ENCODE results near the gene UNC80. TPM values are rescaled to one million over a fixed set of nuclear protein-coding genes. Genes with fewer than 3 reads are reported as not detected.

The UNC80 gene
- total and polyA plus RNA-seq, 2 of the 13 experiments (the other 11 are each of a cell fraction or from before 2014, with no cell fraction given) = not detected

DNA sequence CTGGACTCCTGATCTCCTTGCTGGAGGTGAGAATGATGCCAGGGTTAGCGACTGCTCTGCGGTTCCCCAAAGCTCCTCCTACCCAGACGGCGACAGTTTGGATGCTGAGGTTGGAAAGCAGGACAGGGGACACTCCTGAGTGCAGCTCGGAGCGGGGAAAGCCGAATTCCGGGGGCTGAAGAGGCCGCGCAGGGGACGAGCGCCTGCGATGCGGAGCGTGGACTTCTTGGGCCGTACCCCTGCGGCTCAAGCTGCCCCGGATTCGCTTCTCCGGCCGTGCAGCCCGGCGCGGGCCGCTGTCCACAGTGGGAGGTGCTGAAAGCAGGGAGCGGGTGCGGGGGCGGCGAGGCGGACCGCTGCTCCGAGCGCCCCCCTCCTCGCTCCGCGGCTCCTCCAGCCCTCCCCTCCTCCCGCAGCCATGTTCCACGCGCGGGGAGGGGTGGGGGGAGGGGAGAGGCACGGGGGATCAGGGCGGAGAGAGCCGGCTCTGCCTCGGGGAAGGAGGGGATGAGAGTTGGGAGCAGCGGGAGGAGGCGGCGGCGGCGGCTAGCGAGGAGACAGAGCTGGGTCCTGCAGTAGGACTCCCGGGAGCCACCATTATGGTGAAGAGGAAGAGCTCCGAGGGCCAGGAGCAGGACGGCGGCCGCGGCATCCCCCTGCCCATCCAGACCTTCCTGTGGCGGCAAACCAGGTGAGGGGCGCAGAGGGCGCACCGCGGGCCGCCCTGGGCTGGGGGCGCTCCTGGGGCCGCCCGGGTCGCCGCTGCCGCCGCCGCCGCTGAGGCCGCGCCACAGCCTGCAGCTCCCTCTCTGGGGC lies at the start of gene UNC80 (continued):
- TF ChIP-seq, protein P1, sequence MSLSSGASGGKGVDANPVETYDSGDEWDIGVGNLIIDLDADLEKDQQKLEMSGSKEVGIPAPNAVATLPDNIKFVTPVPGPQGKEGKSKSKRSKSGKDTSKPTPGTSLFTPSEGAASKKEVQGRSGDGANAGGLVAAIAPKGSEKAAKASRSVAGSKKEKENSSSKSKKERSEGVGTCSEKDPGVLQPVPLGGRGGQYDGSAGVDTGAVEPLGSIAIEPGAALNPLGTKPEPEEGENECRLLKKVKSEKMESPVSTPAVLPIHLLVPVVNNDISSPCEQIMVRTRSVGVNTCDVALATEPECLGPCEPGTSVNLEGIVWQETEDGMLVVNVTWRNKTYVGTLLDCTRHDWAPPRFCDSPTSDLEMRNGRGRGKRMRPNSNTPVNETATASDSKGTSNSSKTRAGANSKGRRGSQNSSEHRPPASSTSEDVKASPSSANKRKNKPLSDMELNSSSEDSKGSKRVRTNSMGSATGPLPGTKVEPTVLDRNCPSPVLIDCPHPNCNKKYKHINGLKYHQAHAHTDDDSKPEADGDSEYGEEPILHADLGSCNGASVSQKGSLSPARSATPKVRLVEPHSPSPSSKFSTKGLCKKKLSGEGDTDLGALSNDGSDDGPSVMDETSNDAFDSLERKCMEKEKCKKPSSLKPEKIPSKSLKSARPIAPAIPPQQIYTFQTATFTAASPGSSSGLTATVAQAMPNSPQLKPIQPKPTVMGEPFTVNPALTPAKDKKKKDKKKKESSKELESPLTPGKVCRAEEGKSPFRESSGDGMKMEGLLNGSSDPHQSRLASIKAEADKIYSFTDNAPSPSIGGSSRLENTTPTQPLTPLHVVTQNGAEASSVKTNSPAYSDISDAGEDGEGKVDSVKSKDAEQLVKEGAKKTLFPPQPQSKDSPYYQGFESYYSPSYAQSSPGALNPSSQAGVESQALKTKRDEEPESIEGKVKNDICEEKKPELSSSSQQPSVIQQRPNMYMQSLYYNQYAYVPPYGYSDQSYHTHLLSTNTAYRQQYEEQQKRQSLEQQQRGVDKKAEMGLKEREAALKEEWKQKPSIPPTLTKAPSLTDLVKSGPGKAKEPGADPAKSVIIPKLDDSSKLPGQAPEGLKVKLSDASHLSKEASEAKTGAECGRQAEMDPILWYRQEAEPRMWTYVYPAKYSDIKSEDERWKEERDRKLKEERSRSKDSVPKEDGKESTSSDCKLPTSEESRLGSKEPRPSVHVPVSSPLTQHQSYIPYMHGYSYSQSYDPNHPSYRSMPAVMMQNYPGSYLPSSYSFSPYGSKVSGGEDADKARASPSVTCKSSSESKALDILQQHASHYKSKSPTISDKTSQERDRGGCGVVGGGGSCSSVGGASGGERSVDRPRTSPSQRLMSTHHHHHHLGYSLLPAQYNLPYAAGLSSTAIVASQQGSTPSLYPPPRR (CRISPR knock-in tag; IDR thresholded peaks at IDR 0.05; ENCODE audit: borderline replicate concordance) = peak; percentile 73
- TF ChIP-seq AHR (CRISPR knock-in tag; IDR thresholded peaks at IDR 0.05) = peak; percentile 98; the same call in 1 of the 2 replicates
- TF ChIP-seq ZNF550 (CRISPR knock-in tag; IDR thresholded peaks at IDR 0.05; ENCODE audit: borderline replicate concordance) = no peak
- peak; percentile 96 for TF ChIP-seq KDM5B (CRISPR knock-in tag; IDR thresholded peaks at IDR 0.05; ENCODE audit: borderline replicate concordance)
- TF ChIP-seq SMYD3 (CRISPR knock-in tag; IDR thresholded peaks at IDR 0.05) = peak; percentile 73; the same call in 1 of the 2 replicates
- no peak for TF ChIP-seq RBFOX2 (IDR thresholded peaks at IDR 0.05; ENCODE audit: low read depth, low read length)
- peak; percentile 90 for TF ChIP-seq CHCHD3 (CRISPR knock-in tag; IDR thresholded peaks at IDR 0.05)
- TF ChIP-seq ZNF260 (CRISPR knock-in tag; IDR thresholded peaks at IDR 0.05; ENCODE audit: borderline replicate concordance, low read depth) = no peak
- TF ChIP-seq POLR2A (IDR thresholded peaks at IDR 0.05; ENCODE audit: insufficient read depth in 1 of 2, low read depth in 2 of 2, low read length in 2 of 2) = no peak
- TF ChIP-seq ZNF75D (CRISPR knock-in tag; IDR thresholded peaks at IDR 0.05; ENCODE audit: borderline replicate concordance) = peak; percentile 85; the same call in 1 of the 2 replicates
- peak; percentile 97 for TF ChIP-seq ZNF331 (CRISPR knock-in tag; IDR thresholded peaks at IDR 0.05)
- 0 out of 2 replicates have a peak, but pooled peaks have one; percentile 58 for TF ChIP-seq ZNF746 (CRISPR knock-in tag; IDR thresholded peaks at IDR 0.05)
- TF ChIP-seq, protein P2, sequence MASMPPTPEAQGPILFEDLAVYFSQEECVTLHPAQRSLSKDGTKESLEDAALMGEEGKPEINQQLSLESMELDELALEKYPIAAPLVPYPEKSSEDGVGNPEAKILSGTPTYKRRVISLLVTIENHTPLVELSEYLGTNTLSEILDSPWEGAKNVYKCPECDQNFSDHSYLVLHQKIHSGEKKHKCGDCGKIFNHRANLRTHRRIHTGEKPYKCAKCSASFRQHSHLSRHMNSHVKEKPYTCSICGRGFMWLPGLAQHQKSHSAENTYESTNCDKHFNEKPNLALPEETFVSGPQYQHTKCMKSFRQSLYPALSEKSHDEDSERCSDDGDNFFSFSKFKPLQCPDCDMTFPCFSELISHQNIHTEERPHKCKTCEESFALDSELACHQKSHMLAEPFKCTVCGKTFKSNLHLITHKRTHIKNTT (CRISPR knock-in tag; IDR thresholded peaks at IDR 0.05) = no peak
- TF ChIP-seq, protein P3, sequence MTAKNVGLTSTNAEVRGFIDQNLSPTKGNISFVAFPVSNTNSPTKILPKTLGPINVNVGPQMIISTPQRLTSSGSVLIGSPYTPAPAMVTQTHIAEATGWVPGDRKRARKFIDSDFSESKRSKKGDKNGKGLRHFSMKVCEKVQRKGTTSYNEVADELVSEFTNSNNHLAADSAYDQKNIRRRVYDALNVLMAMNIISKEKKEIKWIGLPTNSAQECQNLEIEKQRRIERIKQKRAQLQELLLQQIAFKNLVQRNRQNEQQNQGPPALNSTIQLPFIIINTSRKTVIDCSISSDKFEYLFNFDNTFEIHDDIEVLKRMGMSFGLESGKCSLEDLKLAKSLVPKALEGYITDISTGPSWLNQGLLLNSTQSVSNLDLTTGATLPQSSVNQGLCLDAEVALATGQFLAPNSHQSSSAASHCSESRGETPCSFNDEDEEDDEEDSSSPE (CRISPR knock-in tag; IDR thresholded peaks at IDR 0.05) = 0 out of 2 replicates have a peak, but pooled peaks have one; percentile 55
- TF ChIP-seq, protein P4, sequence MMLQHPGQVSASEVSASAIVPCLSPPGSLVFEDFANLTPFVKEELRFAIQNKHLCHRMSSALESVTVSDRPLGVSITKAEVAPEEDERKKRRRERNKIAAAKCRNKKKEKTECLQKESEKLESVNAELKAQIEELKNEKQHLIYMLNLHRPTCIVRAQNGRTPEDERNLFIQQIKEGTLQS (CRISPR knock-in tag; IDR thresholded peaks at IDR 0.05) = peak; percentile 82
- peak; percentile 98 for TF ChIP-seq ZNF607 (CRISPR knock-in tag; IDR thresholded peaks at IDR 0.05; ENCODE audit: borderline replicate concordance)
- TF ChIP-seq MBNL3 (CRISPR knock-in tag; conservative IDR thresholded peaks at IDR 0.05) = no peak
- TF ChIP-seq NCOR1 (IDR thresholded peaks at IDR 0.05; ENCODE audit: borderline replicate concordance, low read length) = no peak
- TF ChIP-seq NR1H2 (CRISPR knock-in tag; IDR thresholded peaks at IDR 0.05; ENCODE audit: borderline replicate concordance, low read depth) = peak; percentile 89; the same call in 1 of the 2 replicates
- peak; percentile 88; the same call in 1 of the 2 replicates for TF ChIP-seq ZNF30 (CRISPR knock-in tag; IDR thresholded peaks at IDR 0.05)
